Measurements from ENCODE around the gene PLXNB1. TPM values are rescaled to one million over a fixed set of nuclear protein-coding genes. Genes with fewer than 3 reads are reported as not detected.

PLXNB1 gene
- total RNA-seq, 3 donors from 2014 or later = 60.2 to 182 (median 148) TPM

GRCh38 chr3:48408823-48409281, 21.0 kb downstream of the PLXNB1 start:
- no peak overlapping the region for H3K27ac ChIP-seq

GRCh38 chr3:48407542-48408099, 22.3 kb downstream of the PLXNB1 start:
- peak in 1 of 2 donors; percentile 19 for DNase-seq (ENCODE audit: low spot score in 2 of 2)
- peaks cover 10% of the 10 kb centered on the region for H3K36me3 ChIP-seq

More at GRCh38 chr3:48408823-48409281, 21.0 kb downstream of the PLXNB1 start:
- intact Hi-C loops (cut with DNase I; ENCODE audit: low total_unique reads) = no loop called here
- DNase-seq (ENCODE audit: low spot score in 2 of 2) = peak; percentile 15 to 27
- no peak overlapping the region for H3K4me3 ChIP-seq
- H3K27me3 ChIP-seq = no peaks in the 10 kb centered on the region
- peaks cover 10% of the 10 kb centered on the region for H3K36me3 ChIP-seq
- H3K4me1 ChIP-seq = no peaks in the 10 kb centered on the region
- no peak for TF ChIP-seq CTCF (IDR thresholded peaks at IDR 0.05)
- TF ChIP-seq POLR2AphosphoS5 (IDR thresholded peaks at IDR 0.05) = no peak
- no peak for TF ChIP-seq POLR2A (IDR thresholded peaks at IDR 0.05)
- no peaks in the 10 kb centered on the region for H3K9me3 ChIP-seq

GRCh38 chr3:48406443-48407431, 23.1 kb downstream of the PLXNB1 start:
- no peak for TF ChIP-seq POLR2A (IDR thresholded peaks at IDR 0.05)
- TF ChIP-seq POLR2AphosphoS5 (IDR thresholded peaks at IDR 0.05) = no peak
- TF ChIP-seq CTCF (IDR thresholded peaks at IDR 0.05) = no peak
- H3K4me1 ChIP-seq = peaks cover 4 to 12% of the 10 kb centered on the region in 2 donors
- DNase-seq (ENCODE audit: low spot score in 2 of 2) = peak; percentile 15 to 34
- no peaks in the 10 kb centered on the region for H3K9me3 ChIP-seq
- H3K27me3 ChIP-seq = no peaks in the 10 kb centered on the region
- peaks cover 10% of the 10 kb centered on the region for H3K36me3 ChIP-seq
- intact Hi-C loops (cut with DNase I; ENCODE audit: low total_unique reads) = no loop called here
- H3K27ac ChIP-seq = peak overlapping the region; percentile 3 to 25
- H3K4me3 ChIP-seq = no peak overlapping the region

More at GRCh38 chr3:48407542-48408099, 22.3 kb downstream of the PLXNB1 start:
- Histone ChIP-seq H3K4me1 (peaks cover under 1 to 4% of the 10 kb centered on the region in 2 donors), H3K27me3 (no peaks in the 10 kb centered on the region), H3K9me3 (no peaks in the 10 kb centered on the region), H3K27ac (no peak overlapping the region), H3K4me3 (no peak overlapping the region)
- TF ChIP-seq POLR2AphosphoS5 (IDR thresholded peaks at IDR 0.05) = no peak
- TF ChIP-seq CTCF (IDR thresholded peaks at IDR 0.05) = no peak
- TF ChIP-seq POLR2A (IDR thresholded peaks at IDR 0.05) = no peak
- intact Hi-C loops (cut with DNase I; ENCODE audit: low total_unique reads) = no loop called here

GRCh38 chr3:48405971-48406370, 23.9 kb downstream of the PLXNB1 start:
- peak overlapping the region; percentile 11 to 93 for H3K27ac ChIP-seq
- TF ChIP-seq CTCF (IDR thresholded peaks at IDR 0.05) (no peak), POLR2AphosphoS5 (IDR thresholded peaks at IDR 0.05) (no peak), POLR2A (IDR thresholded peaks at IDR 0.05) (no peak)
- intact Hi-C loops (cut with DNase I; ENCODE audit: low total_unique reads) = no loop called here
- DNase-seq (ENCODE audit: low spot score in 2 of 2) = peak; percentile 14 to 16
- peaks cover 4 to 17% of the 10 kb centered on the region in 2 donors for H3K4me1 ChIP-seq
- no peak overlapping the region for H3K4me3 ChIP-seq
- H3K27me3 ChIP-seq = no peaks in the 10 kb centered on the region
- H3K36me3 ChIP-seq = peaks cover 6% of the 10 kb centered on the region
- H3K9me3 ChIP-seq = no peaks in the 10 kb centered on the region
